Limb (tissue), 2 donors: ENCODE results near the gene PDGFRA.
"Not testable (repeated sequence)": the region's sequence is repeated elsewhere in the genome, so short reads cannot be mapped to it uniquely, and the experiment has no call there.

ENCODE experiments used
- DNase-seq, 2 donors: peaks; one replicate each; pipeline ENCODE4 v3.0.0-alpha.2; 2016; ENCODE audit errors: extremely low spot score in 2 of 2

The PDGFRA gene

DNA sequence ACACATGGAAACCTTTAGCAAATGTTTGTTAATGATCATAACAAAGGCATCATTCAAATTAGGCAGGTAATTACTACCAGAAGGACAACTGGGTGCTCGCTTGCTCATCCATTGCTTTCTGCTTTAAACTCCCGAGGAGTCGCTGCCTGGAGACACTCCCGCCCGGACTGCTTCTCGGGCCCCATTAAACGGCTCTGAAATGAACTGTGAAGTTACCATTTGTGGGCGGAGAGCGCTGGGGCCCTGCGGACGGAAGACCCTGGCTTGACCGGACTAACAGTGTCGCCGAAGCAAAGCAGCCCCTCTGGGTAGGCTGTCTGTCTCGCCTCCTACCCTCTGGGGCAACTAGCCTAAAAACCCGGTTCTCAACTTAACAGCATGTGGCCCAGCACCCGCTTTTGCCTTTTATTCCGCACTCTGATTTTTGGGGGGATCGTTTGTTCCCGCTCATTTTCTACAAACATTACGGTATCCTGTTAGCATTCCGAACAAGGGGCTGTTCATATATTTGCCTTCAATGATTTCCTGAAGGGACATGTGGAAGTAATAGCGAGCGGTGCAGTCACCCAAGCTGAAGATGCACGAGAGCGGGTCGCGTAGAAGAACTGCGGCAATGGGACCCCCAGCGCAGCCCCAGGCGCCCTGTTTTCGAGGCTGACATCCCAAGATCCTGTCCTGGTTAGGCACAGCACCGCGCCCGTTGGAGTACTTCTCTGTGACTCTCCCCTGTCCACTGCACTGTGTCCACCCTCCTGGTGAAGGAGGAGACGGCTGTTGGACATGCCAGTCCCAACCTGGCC lies 1.6 kb upstream of the PDGFRA start:
- peak; percentile 73 to 77 for DNase-seq

DNA sequence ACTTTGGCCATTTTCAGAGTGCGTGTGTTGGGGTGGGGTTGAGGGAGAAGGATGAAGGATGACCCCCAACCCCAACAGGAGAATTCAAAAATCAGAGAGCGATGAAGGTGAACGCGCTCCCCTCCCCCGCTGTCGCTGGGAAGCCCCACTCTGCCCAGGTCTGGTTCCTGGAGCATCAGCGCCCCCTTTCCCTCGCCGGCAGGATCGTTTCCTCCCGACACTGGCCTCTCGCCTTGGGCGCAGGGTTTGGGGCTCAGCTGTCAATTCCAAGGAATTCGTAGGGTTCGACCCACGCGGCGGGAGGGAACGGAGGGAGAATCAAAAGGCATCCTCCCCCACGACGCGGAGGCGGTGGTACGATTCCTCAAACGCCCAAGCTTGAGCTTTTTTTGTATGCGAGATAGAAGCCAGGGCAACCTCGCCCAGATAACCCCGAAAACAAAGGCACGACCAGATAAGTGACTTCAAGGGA lies 1.0 kb upstream of the PDGFRA start:
- DNase-seq, result peak; percentile 83 to 93

DNA sequence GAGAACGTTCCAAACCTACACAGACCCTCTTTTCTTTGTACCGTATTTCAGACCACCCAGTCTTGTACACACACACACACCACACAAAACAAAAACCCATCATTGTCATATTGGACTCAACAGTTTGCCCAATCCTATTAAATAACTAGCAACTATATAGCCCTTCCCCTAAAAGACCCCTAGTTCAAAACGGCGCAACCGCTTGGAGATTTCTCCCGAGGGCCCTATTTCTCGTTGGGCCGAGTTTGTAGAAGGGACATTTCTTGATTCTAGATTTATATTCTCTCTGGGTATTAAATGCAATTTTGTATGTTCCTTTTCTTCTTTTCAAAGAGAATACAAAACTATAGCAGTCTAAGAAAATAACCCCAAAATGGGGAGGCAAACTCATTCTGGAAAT lies 547 bp upstream of the PDGFRA start:
- DNase-seq, result peak in 1 of 2 donors; percentile 12

DNA sequence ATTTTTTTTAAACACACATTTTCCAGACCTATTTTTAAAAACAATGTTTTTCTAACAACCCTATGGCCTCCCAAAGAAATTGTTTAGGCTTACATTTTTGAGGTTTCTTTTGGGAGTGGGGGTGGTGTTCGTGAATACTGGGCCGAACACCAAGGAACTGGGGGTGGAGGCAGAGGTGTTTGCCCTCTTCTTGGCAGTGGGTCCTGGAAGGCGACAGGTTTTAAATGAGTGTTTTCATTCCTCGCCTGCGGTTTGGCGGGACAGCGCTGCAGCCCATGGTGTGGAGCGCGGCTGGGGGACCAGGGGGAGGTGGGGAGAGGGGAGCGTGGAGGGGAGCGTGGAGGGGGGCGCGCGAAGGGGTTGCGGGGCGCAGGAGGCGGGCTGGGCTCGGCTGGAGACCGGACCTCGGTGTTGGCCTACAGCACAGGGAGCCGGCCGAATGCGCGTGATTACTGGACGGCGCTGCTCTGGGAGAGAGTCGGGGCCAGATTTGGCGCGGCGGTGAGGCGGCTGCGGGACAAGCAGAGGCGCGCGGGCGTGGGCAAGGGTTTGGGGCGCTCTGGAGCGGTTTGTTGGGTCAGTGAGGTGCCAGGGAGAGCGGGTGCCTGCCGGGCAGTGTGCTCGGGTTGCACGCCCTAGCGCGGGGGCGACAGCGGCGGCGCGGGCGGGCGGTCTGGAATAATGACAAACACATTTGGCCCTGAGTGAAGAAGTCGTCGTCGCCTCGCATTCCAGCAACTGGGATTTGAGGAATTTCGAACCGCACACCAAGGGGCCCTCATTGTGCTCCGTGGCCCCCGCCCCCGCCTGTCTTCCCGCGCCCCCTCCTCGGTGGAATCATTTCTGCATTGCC lies 764 bp downstream of the PDGFRA start:
- DNase-seq, result peak in 1 of 2 donors; percentile 69

DNA sequence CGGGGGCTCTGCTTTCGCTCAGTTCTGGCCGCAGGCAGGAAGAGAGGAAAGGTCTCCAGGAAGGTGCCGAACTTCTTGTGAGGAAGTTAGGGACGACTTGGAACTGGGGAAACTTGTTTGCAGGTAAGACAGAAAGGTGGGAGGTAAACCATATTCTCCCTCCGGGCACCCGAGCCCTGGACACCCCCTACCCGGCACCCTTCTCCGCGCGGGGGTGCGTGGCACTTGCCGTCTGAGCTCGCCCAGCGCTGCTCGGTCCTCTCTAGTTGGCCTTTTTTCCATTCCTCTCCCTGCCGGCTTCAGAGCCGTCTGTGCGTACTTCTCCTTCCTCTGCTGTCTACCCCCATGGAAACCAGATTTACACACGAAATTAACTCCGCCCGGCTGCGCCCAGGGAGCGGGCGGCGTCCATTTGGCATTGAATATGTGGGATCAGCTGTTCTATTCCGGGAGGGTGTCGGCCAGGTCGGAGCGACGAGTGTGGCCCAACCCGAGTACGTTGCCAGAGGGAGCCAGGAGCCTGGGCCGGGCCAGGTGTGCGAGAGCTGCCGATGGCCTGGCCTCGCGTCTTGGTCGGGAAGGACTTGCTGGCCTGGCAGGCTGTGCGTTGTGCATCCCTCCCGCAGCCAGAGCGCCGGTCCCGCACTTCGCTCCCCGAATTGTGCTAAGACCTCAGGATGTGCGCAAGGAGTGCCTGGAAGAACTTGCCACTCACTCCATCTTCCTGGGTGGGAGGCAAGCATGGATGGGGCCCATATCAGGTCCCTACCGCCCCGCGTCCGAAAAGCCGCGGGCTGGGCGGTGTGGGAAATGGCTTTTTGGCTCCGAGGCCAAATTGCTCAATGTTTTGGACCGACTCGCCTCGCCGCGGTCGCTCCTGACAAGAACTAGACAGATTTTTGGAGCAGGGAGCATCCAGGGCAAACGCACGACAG lies 1.7 kb downstream of the PDGFRA start:
- peak; percentile 15 to 73 for DNase-seq

DNA sequence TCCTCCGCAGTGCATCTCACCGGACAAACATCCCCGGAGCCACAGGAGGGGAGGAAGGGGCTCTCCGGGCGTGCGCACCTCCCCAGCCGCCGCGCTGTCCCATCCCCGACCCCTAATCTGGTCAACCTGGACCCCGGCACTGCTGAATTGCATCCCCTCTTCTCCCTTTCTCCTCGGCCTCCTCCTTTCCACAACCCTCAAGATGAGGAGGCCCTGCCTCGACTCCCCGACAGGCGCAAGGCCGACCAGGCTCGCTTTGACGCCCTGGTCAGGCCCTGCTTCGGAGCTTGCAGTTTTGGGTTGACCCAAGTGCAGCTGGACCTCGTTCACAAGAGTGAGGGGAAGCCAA lies 2.3 kb downstream of the PDGFRA start:
- DNase-seq, result no peak

DNA sequence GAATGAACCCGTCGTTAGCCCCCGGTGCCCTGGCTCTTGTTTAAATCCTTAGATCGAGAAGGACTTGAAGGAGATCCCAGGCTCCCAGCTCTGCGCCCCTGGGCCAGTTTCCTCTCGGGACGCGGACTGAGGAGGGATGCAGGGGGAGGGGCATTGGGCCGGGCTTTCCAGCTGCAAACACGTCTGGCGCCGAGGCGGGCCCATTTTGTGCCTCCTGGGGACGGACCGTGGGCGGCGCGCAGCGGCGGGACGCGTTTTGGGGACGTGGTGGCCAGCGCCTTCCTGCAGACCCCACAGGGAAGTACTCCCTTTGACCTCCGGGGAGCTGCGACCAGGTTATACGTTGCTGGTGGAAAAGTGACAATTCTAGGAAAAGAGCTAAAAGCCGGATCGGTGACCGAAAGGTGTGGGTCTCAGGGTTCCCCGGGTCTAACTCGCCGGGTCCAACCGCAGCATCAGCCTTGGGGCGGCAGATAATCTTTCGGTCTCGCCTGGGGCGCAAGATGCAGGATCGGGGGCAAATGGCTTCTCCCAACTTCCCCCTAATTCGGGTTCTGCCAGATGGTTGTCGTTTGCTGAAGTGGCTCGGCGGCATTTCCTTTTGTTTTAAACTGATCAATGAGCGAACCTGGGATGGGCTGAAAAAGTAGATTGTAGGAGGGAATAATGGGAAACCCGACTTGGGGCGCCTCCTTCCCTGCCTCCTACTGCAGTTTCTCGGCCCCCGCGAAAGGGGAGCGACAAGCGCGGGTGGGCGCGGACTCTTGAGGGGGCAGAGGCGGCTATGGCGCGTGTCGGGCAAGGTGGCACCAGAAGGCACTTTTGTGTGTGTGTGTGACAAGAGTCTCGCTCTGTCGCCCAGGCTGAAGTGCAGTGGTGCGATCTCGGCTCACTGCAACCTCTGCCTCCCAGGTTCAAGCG lies 2.9 kb downstream of the PDGFRA start:
- peak; percentile 12 to 75 for DNase-seq

DNA sequence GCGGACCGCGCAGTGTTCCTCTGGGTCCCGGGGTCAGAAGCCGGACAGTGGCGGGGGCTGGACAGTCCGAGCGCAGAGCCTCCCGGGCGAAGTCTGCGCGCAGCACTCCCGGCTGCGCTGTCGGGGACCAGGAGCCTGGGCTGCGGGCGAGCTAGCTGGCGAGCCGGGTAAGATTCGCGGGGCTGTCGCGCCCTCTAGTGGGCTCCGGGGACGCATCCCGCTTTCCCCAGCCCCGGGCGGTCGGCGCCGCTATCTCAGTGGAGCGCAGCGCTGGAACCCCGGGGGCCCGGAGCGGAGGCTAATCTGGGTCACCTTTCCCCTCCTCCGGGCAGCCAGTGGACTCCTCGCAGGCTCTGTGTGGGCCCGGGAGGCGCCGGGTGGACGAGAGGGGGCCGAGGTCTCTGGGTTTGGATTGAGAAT lies 4.2 kb downstream of the PDGFRA start:
- peak; percentile 82 to 92 for DNase-seq

DNA sequence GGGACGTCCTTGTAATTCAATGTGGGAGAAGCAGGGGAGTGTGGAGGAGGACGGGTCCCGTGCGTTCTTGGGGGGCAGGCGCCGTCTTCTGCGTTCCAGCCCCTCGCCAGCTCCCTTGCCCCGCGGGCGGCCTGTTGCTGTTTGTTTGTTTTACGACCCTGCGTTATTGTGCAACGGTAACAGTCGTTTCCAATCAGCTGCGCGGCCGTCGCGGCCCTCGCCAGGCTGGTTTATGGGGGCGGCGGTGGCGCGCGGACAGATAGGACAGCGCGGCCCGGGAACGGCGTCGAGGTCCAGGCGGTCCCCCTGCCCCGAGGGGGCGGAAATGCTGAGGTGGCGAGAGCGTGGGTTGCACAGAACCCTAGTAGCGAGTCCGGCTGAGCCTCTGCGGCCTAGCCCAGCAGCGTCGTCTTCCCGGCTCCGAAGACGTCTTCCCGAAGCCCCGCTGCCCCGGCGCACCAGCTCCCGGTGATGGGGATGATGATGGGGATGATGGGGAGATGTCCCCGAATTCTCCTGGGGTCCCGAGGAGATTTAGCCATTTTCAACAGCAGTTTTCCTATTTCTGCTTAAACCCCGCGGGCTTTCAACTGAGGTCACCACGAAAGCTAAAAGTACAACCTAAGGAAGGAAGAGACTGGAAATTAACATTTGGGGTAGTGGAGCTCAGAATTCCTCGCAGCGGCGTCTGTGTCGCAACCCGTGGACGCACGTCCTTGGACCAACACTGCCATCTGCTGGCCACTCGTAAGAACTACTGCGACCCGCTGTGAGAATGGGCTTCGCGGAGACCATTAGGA lies 4.8 kb downstream of the PDGFRA start:
- DNase-seq, result peak; percentile 81 to 83

DNA sequence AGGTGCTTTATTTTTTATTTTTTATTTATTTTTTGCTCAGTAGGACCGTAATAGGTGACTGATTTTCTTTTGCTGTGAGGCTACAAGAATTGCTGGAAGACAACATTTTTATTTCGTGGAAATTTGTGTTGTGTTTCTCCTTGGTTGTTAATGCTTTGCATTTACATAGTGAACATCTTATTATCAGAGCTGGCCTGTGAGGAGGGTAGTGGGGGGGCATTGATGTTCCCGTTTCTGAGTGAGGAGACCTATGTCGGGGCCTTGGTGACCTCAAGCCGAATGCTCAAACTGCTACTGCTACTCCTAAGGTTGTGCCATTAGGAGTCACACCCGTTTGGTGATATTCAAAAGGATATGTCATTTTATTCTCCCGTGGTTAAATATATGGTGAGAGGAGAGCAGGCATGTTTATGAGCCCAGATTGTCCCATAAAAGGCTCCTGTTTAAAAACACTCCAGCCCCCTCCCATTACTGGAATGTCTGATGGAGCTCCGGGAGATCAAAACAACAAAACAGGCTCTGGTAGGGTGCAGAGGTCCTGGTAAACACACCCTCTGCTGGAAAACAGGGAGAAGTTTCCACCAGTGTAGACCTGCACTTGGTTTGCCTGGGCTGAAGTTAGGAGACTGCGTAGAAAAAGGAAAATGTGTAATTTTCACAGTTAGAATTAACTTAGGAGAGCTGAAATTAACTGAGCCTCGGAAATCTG lies 5.6 kb downstream of the PDGFRA start:
- no peak for DNase-seq

DNA sequence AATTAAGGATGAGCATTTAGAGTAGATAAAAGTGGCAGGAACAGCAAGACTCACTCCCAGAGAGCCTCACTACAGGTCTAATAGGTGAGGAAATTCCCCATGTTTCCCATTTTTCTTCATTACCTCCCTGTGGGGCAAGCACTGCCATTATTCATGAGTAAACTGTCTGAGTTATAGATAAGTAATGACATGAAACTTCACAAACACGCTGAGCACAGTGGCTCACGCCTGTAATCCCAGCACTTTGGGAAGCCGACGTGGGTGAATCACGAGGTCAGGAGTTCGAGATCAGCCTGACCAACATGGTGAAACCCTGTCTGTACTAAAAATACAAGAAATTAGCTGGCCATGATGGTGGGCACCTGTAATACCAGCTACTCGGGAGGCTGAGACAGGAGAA lies 7.2 kb downstream of the PDGFRA start:
- DNase-seq, result not testable (repeated sequence)

DNA sequence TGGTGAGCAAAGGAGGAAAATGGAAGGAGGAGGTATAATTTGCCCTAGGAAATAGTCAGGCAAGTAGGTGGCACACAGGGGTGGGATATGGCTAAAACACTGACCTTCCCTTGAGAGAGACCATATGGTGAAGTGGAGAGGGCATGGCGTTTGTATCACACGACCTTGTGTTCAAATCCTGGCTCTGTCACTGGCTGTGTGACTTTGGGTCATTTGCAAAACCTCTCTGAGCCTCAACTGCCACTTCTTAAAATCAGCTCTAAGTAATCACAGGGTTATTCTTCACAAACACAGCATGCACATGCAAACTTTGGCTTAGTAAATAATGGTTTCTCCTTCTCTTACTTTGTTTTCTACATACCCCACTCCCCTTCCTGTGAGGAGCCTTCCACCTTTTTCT lies 8.7 kb downstream of the PDGFRA start:
- DNase-seq, result no peak

DNA sequence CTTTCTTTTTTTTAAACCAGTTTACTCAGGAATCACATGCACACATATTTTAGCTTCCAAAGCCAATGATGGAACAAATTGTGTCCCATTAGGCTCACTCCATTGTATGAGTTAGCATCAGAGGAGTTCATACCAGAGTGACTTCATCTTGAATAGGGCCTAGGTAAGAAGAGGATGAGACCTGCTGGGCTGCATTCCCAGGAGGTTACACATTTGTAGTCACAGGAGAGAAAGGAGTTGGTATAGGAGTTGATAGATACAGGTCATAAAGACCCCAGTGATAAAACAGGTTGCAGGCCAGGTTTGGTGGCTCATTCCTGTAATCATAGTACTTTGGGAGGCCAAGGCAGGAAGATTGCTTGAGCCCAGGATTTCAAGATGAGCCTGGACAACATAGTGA lies 9.3 kb downstream of the PDGFRA start:
- DNase-seq, result no peak

DNA sequence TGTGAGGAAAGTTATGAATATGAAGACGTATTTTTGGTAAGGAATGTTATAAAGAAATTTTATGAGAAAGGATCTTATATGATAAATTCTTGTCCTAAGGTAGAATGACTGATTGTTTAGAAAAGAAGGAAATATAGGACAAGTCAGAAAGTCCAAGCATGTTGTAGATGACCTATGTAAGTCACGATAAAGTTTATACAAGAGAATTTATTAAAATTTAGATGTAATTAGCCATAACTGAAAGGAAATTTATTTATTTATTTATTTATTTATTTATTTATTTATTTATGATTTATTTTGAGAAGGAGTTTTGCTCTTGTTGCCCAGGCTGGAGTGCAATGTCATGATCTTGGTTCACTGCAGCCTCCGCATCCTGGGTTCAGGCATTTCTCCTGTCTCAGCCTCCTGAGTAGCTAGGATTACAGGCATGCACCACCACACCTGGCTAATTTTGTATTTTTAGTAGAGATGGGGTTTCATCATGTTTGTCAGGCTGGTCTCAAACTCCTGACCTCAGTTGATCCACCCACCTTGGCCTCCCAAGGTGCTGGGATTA lies 12.3 kb downstream of the PDGFRA start:
- not testable (repeated sequence) for DNase-seq

DNA sequence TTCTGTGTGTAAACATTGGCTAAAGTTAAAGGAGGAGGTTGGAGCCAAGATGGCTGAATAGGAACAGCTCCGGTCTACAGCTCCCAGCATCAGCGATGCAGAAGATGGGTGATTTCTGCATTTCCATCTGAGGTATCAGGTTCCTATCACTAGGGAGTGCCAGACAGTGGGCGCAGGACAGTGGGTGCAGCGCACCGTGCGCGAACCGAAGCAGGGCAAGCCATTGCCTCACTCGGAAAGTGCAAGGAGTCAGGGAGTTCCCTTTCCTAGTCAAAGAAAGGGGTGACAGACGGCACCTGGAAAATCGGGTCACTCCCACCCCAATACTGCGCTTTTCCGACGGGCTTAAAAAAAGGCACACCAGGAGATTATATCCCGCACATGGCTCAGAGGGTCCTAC lies 14.4 kb downstream of the PDGFRA start:
- not testable (repeated sequence) for DNase-seq

DNA sequence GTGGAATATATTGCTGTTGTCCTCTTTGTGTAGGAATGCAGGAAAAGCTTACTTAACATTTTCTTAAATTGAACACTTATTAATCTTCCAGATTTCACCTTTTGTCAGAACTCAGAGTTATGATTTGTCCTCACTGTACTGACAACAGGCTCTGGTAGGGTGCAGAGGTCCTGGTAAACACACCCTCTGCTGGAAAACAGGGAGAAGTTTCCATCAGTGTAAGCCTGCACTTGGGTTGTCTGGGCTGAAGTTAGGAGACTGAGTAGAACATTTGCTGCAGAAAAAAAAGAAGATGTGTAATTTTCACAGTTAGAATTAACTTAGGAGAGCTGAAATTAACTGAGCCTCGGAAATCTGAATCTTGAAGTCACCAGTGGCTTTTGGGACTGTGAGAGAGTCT lies 23.2 kb downstream of the PDGFRA start:
- not testable (repeated sequence) for DNase-seq

DNA sequence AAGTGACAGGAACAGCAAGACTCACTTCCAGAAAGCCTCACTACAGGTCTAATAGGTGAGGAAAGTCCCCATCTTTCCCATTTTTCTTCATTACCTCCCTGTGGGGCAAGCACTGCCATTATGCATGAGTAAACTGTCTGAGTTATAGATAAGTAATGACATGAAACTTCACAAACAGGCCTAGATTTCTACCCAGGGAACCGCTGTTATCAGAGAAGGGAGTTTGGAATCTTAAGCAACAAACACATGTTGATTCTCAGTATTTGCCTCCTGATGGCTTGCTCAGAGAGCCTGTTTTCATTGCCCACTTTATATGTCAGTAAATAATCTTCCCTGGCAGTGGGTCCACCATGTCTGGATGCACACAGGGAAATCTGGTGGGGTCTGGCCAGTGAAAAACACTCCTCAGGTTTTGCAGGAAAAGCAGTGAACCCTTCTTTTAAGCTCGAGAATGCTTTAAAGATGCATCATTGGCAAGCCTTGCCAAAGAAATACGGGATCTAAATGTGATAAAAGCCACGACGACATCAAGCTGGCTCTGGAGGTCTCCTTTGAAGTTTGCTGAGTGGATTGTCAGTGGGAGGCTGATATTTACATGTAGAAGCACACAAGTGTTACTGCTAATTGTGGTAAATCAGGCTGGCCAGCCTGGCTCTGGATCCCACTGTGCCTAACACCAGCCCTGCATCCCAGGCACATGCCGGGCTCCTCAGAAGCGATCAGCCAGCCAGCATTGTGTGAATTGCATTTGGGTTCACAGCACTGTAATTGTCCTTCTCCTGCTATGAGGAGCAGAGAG lies 25.2 kb downstream of the PDGFRA start:
- no peak for DNase-seq

DNA sequence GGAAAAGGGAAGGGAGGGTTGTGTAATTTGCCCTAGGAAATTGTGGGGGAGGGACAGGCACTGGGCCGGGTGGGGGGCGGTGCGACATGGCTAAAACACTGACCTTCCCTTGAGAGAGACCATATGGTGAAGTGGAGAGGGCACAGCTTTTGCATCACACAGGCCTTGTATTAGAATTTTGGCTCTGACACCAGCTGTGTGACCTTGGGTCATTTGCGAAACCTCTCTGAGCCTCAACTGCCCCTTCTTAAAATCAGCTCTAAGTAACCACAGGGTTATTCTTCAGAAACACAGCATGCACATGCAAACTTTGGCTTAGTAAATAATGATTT lies 25.8 kb downstream of the PDGFRA start:
- no peak for DNase-seq
